K562 (cell line): Measurements from ENCODE around the gene UQCRHL. TPM values are rescaled to one million over a fixed set of nuclear protein-coding genes. Genes with fewer than 3 reads are reported as not detected.

Experiments used
- CLOCK ChIP-seq: fragments of 250-450 bp; sonication (Bioruptor Pico); IDR thresholded peaks from 2 replicates; pipeline ENCODE4 v1.4.0; 2020; ENCODE audit warnings: mild to moderate bottlenecking, moderate library complexity, borderline replicate concordance
- CREM ChIP-seq: IDR thresholded peaks from 2 replicates; pipeline ENCODE4 v1.6.1; 2014; ENCODE audit warnings: antibody characterized with exemption, low read depth
- ELK3 ChIP-seq: fragments of 450-650 bp; formaldehyde crosslinking; IDR thresholded peaks from 2 replicates; pipeline ENCODE4 v1.4.0; 2020; ENCODE audit warnings: mild to moderate bottlenecking
- KHSRP ChIP-seq: fragments of 450-650 bp; IDR thresholded peaks from 2 replicates; pipeline ENCODE4 v1.6.1; 2017
- NFIX ChIP-seq: fragments of 250-450 bp; sonication (Bioruptor Pico); IDR thresholded peaks from 2 replicates; pipeline ENCODE4 v1.4.0; 2020; ENCODE audit warnings: low read depth, mild to moderate bottlenecking, moderate library complexity
- SRSF1 ChIP-seq: fragments of 200-400 bp; formaldehyde crosslinking; IDR thresholded peaks from 2 replicates; pipeline ENCODE4 v1.6.1; 2017; ENCODE audit warnings: mild to moderate bottlenecking, low read depth, low read length, moderate library complexity
- SRSF9 ChIP-seq: fragments of 200-400 bp; formaldehyde crosslinking; IDR thresholded peaks from 2 replicates; pipeline ENCODE4 v1.6.1; 2017; ENCODE audit warnings: low read depth, low read length, borderline replicate concordance
- ZNF347 ChIP-seq: fragments of 450-650 bp; formaldehyde crosslinking; IDR thresholded peaks from 2 replicates; pipeline ENCODE4 v1.4.0; 2020; ENCODE audit warnings: low read depth, mild to moderate bottlenecking, moderate library complexity
- ZNF407 ChIP-seq: fragments of 450-650 bp; IDR thresholded peaks from 2 replicates; pipeline ENCODE4 v1.6.1; 2016; ENCODE audit warnings: low read depth
- ZNF518B ChIP-seq: fragments of 250-450 bp; sonication (Bioruptor Pico); IDR thresholded peaks from 2 replicates; pipeline ENCODE4 v1.5.0; 2021; ENCODE audit warnings: mild to moderate bottlenecking, moderate library complexity
- ZNF655 ChIP-seq: fragments of 250-450 bp; sonication (Bioruptor Pico); IDR thresholded peaks from 2 replicates; pipeline ENCODE4 v1.5.0; 2021
- polyA plus RNA-seq, 8 experiments: library from polyadenylated mRNA; depleted of rRNA in 4 of 8; stranded (reverse) in 5 of 8; unstranded in 3 of 8; fragments of >200 nt; fragmentation: Nextera tagmentation in 2 of 8; fragmentation: Illumina TruSeq in 1 of 8; extraction: Ambion mirVana in 2 of 8; extraction: Trizol in 1 of 8; gene quantifications; 2 replicates each; pipeline versions ENCODE4 v1.2.1 to v1.2.3, GENCODE V29; 2011 to 2014; ENCODE audit warnings: inconsistent platforms in 1 of 8, missing spikeins in 1 of 8
- total RNA-seq, 7 experiments: library from RNA; depleted of rRNA in 6 of 7; stranded (reverse); fragments of >200 nt in 6 of 7; fragmentation: Illumina TruSeq in 2 of 7; extraction: Trizol in 2 of 7; gene quantifications; 2 replicates each; pipeline versions ENCODE4 v1.2.1 to v1.2.3, GENCODE V29; 2011 to 2021; ENCODE audit warnings: low replicate concordance in 1 of 7

The UQCRHL gene
- total and polyA plus RNA-seq, 9 of the 15 experiments (the other 6 are each of a cell fraction or from before 2014, with no cell fraction given) = 5.1 to 41.3 (median 21.8) TPM

GRCh38 chr1:15849775-15850324 is 42.4 kb upstream of the UQCRHL start (continued):
- TF ChIP-seq ZNF518B (CRISPR knock-in tag) = no peak
- TF ChIP-seq NFIX (CRISPR knock-in tag) = no peak
- TF ChIP-seq ELK3 (CRISPR knock-in tag) = no peak
- no peak for TF ChIP-seq ZNF655 (CRISPR knock-in tag)
- TF ChIP-seq ZNF407 = no peak
- no peak for TF ChIP-seq SRSF9
- no peak for TF ChIP-seq SRSF1
- TF ChIP-seq ZNF347 (CRISPR knock-in tag) = no peak
- TF ChIP-seq CLOCK (CRISPR knock-in tag) = no peak
- TF ChIP-seq CREM = peak; percentile 4; the same call in 1 of the 2 replicates
- no peak for TF ChIP-seq KHSRP
